IPS-11a (cell line): ENCODE results near the gene DCLK1.

Experiments used
- H3K4me3 ChIP-seq: one replicate; pipeline ENCODE4 v1.5.1; 2013; ENCODE audit warnings: low read depth, low read length, control low read depth

DCLK1 gene

DNA sequence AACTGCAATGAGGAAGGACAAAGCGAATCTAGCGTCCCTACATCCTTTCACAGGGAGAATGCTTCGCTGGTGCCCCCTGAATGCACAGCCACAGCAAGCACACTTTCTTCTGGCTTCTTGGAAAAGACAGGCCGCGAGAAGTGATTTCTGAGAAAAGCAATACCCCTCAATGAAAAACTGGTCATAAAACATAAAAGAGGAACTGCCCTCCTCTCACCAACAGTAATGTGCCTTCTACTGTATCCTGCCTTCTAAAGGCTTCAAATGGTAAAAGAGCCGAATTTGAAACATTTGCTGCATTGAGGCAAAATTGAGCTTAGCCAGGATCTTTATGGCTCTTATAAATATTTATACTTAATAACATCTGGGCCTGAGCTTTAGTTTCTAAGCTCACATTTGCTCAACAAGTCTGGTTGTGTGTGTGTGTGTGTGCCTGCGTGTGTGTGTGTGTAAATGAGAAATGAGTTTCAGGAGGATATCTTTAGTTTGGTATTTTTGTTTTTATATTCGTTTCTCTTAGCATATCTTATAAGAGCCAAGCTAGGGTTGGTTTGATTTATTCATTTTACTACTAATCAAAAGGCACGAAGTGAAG is 408.6 kb downstream of the DCLK1 start:
- no peak overlapping the region for H3K4me3 ChIP-seq

DNA sequence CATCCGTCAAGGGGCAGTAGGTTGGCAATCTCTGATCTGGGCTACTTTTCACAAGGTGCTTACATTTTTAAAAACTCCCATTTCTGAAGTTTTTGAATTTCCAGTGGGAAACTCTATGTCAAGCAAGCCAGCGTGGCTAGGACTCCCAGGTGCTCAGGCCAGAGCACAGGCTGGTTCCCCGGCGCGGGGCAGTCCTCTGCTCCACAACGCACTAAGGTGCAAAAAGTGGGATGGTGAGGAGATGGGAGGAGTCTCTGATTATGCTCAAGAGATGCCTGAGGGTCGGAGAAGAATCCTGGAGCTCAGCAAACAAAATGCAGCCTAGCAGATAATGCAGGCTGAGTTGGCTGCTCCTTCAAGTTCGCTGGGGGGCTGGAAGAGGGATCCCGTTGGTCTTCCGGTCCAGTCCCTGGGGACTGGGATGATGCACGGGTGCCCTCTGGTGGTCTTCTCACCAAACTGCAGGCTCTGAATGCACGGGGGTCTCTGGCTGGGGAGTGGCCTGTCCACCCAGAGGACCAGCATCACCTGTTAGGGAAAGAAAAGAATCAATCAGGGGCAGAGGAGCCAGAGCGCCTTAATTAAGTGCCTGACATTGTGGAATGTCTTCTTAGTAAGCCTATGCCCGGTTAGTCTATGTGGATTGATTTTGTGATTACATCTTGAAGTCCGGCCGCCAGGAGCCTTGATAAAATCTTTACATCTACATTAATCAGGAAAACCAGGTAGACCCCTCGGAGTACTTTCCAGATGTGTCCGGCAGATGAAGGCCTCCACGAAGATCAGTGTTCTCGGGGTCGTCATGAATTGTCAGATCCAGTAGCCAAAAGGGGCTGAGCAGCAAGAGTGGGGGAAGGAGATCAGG is 410.3 kb downstream of the DCLK1 start:
- no peak overlapping the region for H3K4me3 ChIP-seq

DNA sequence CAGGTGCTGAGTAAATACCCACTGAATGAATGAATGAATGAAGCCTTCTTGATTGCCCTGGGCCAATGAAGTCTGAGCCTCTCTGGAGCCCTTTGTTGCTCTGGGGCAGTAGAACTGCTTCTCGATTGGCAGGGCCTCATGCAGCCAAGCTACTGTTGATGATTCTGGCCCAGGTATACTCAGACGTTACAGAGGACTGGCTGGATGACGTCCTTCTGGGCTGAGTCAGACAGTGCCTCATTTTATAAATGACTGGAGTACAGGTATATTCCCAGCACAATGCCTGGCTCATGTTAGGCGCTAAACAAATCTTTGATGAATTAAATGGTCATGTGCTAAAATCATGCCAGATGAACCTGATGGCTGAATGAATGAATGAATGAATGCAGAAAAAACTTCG is 410.9 kb downstream of the DCLK1 start:
- no peak overlapping the region for H3K4me3 ChIP-seq
